HepG2 (cell line): Measurements from ENCODE around the gene SH2D5. TPM values are rescaled to one million over a fixed set of nuclear protein-coding genes. Genes with fewer than 3 reads are reported as not detected.

Experiments used
- ATAC-seq: fragments of 200-7000 bp; cut with Tn5 transposase; 3 replicates; pipeline ENCODE4 v1.9.1; 2020; ENCODE audit warnings: mild to moderate bottlenecking, moderate library complexity
- BruUV-seq: library from RNA; stranded (reverse); fragments of 400-500 nt; replicated peaks from 2 replicates; lab custom pipeline; 2021; lab: Mats Ljungman, UMichigan
- CTCF ChIA-PET: fragments of 300-600 bp; formaldehyde crosslinking; extraction: SDS; loops from one replicate; lab custom pipeline; 2021; ENCODE audit warnings: low total read pairs, inconsistent platforms, low intra/inter-chr PET ratio; lab: Yijun Ruan, JAX
- POLR2A ChIA-PET: fragments of 350-600 bp; sonication (Branson Sonifier 250); formaldehyde crosslinking; loops from one replicate; lab custom pipeline; 2020; ENCODE audit warnings: antibody characterized with exemption, inconsistent platforms; lab: Yijun Ruan, JAX
- DNase-seq: peaks from one replicate; pipeline ENCODE4 v3.0.0-alpha.2; 2015; ENCODE audit warnings: low spot score
- FAIRE-seq: peaks from 3 replicates; lab custom pipeline; 2011; peaks lifted over from hg19 to GRCh38; lab: Jason Lieb, UNC
- H2AFZ ChIP-seq: one replicate; pipeline ENCODE4 v1.6.1; 2011; ENCODE audit warnings: low read length, inconsistent platforms
- H3K27ac ChIP-seq: fragments of 300-600 bp; 3 replicates; pipeline ENCODE4 v1.8.0; 2011; ENCODE audit warnings: mixed run types, mild to moderate bottlenecking, mixed read lengths, low read length, inconsistent platforms; ENCODE audit not compliant: insufficient read depth; ENCODE audit errors: extremely low read length
- H3K27me3 ChIP-seq, 2 experiments: fragments of 200-600 bp in 1 of 2; 2 replicates in 1 of 2; 3 replicates in 1 of 2; pipeline versions ENCODE4 v1.6.0 to v1.8.0; 2011; ENCODE audit warnings: low read length in 2 of 2, mild to moderate bottlenecking in 2 of 2, moderate library complexity in 2 of 2, inconsistent platforms in 1 of 2; ENCODE audit not compliant: insufficient read depth in 2 of 2, control insufficient read depth in 1 of 2
- H3K36me3 ChIP-seq, 2 experiments: fragments of 200-600 bp in 1 of 2; replicated peaks in 1 of 2; 2 replicates in 1 of 2; 3 replicates in 1 of 2; pipeline versions ENCODE4 v1.5.1 to v1.8.0; 2011; ENCODE audit warnings: low read length in 2 of 2, inconsistent platforms in 1 of 2; ENCODE audit not compliant: insufficient read depth in 2 of 2, control insufficient read depth in 1 of 2
- H3K4me1 ChIP-seq: 2 replicates; pipeline ENCODE4 v1.5.1; 2012; ENCODE audit warnings: low read length, inconsistent platforms; ENCODE audit not compliant: insufficient read depth
- H3K4me2 ChIP-seq: 2 replicates; pipeline ENCODE4 v1.6.0; 2011; ENCODE audit warnings: low read depth, low read length, inconsistent platforms
- H3K4me3 ChIP-seq, 3 experiments: fragments of 200-600 bp in 1 of 3; sonication (generic), shearing (Covaris generic) in 1 of 3; replicated peaks in 1 of 3; 2 replicates each; pipeline ENCODE4 v1.5.1; 2011 to 2016; ENCODE audit warnings: low read length in 3 of 3, inconsistent platforms in 2 of 3, low read depth in 2 of 3, mild to moderate bottlenecking in 2 of 3, control low read depth in 1 of 3, mixed read lengths in 1 of 3; ENCODE audit not compliant: insufficient read depth in 1 of 3
- H3K79me2 ChIP-seq: one replicate; pipeline ENCODE4 v1.6.1; 2011; ENCODE audit warnings: low read length, inconsistent platforms; ENCODE audit not compliant: insufficient read depth
- H3K9ac ChIP-seq: 2 replicates; pipeline ENCODE4 v1.6.0; 2011; ENCODE audit warnings: mild to moderate bottlenecking, low read depth, low read length, inconsistent platforms; ENCODE audit not compliant: insufficient read depth
- H3K9me3 ChIP-seq: 2 replicates; pipeline ENCODE4 v1.5.1; 2012; ENCODE audit warnings: mild to moderate bottlenecking, low read length
- H4K20me1 ChIP-seq: 2 replicates; pipeline ENCODE4 v1.6.0; 2011; ENCODE audit warnings: inconsistent platforms, mild to moderate bottlenecking, low read length, moderate library complexity; ENCODE audit not compliant: insufficient read depth
- GATA4 ChIP-seq: sonication (generic); IDR thresholded peaks from 2 replicates; pipeline ENCODE4 v1.6.1; 2016; ENCODE audit warnings: antibody characterized with exemption, low read depth, borderline replicate concordance
- GZF1 ChIP-seq: sonication (generic); formaldehyde crosslinking; IDR thresholded peaks from 2 replicates; pipeline ENCODE4 v1.5.1; 2020; ENCODE audit warnings: mild to moderate bottlenecking, missing genetic modification reagents
- KMT2A ChIP-seq: sonication (generic); formaldehyde crosslinking; IDR thresholded peaks from 2 replicates; pipeline ENCODE4 v1.4.0; 2020; ENCODE audit warnings: missing genetic modification reagents
- MAFK ChIP-seq, 2 experiments: IDR thresholded peaks in 1 of 2; conservative IDR thresholded peaks in 1 of 2; 2 replicates each; pipeline ENCODE4 v1.6.1; 2011; ENCODE audit warnings: improper control_type of control experiment in 2 of 2, low read length in 2 of 2
- NBN ChIP-seq: fragments of 450-650 bp; conservative IDR thresholded peaks from 2 replicates; pipeline ENCODE4 v1.6.1; 2017
- ONECUT2 ChIP-seq: sonication (generic); formaldehyde crosslinking; IDR thresholded peaks from 2 replicates; pipeline ENCODE4 v1.4.0; 2020; ENCODE audit warnings: missing genetic modification reagents
- ZMYM4 ChIP-seq: sonication (generic); formaldehyde crosslinking; IDR thresholded peaks from 2 replicates; pipeline ENCODE4 v1.8.1; 2023; ENCODE audit warnings: mild to moderate bottlenecking, missing genetic modification reagents
- ZNF354B ChIP-seq: sonication (generic); formaldehyde crosslinking; IDR thresholded peaks from 2 replicates; pipeline ENCODE4 v1.8.0; 2022; ENCODE audit warnings: mild to moderate bottlenecking, missing genetic modification reagents
- ZNF558 ChIP-seq: sonication (generic); formaldehyde crosslinking; IDR thresholded peaks from 2 replicates; pipeline ENCODE4 v1.9.0; 2022; ENCODE audit warnings: mild to moderate bottlenecking, missing genetic modification reagents, borderline replicate concordance
- ZNF773 ChIP-seq: sonication (generic); formaldehyde crosslinking; IDR thresholded peaks from 2 replicates; pipeline ENCODE4 v1.4.0; 2020; ENCODE audit warnings: missing genetic modification reagents, borderline replicate concordance
- ZSCAN25 ChIP-seq: sonication (generic); formaldehyde crosslinking; IDR thresholded peaks from 2 replicates; pipeline ENCODE4 v1.8.0; 2022; ENCODE audit warnings: mild to moderate bottlenecking, missing genetic modification reagents
- WGBS: methylation state at CpG from one replicate; pipeline ENCODE4 v1.1.6; 2017; ENCODE audit warnings: low lambda C conversion rate; 5-methylcytosine and 5-hydroxymethylcytosine counted together
- in situ Hi-C: cut with HindIII; loops from 2 replicates; pipeline ENCODE4 v1.10.0; 2017; ENCODE audit warnings: low pct_unique_long_range_greater_than_20kb; ENCODE audit not compliant: extremely low pct_ligation_motif_present
- intact Hi-C: fragments of 100-400 bp; cut with micrococcal nuclease; formaldehyde crosslinking; loops from one replicate; pipeline ENCODE4 v1.10.0; 2022; ENCODE audit not compliant: unreplicated experiment
- polyA plus RNA-seq, 8 experiments: library from polyadenylated mRNA; depleted of rRNA in 3 of 8; stranded (reverse) in 7 of 8; unstranded in 1 of 8; fragments of >200 nt; fragmentation: Illumina TruSeq in 4 of 8; extraction: Trizol in 4 of 8; gene quantifications; 2 replicates each; pipeline versions ENCODE4 v1.2.1 to v1.2.3, GENCODE V29; 2011 to 2016; ENCODE audit warnings: low read depth in 4 of 8, missing spikeins in 1 of 8, mixed read lengths in 1 of 8; ENCODE audit not compliant: insufficient read depth in 1 of 8
- total RNA-seq, 5 experiments: library from RNA; depleted of rRNA; stranded (reverse); fragments of >200 nt; fragmentation: Illumina TruSeq; extraction: Trizol; gene quantifications; 2 replicates each; pipeline ENCODE4 v1.2.3, GENCODE V29; 2016; ENCODE audit warnings: low read depth in 1 of 5
- TF ChIP-seq, protein P1 (sequence below): sonication (generic); formaldehyde crosslinking; conservative IDR thresholded peaks from 2 replicates; pipeline ENCODE4 v1.4.0; 2020; ENCODE audit warnings: missing genetic modification reagents
- TF ChIP-seq, protein P2 (sequence below): sonication (generic); formaldehyde crosslinking; IDR thresholded peaks from 2 replicates; pipeline ENCODE4 v1.4.0; 2020; ENCODE audit warnings: low read depth, mild to moderate bottlenecking, missing genetic modification reagents

Gene SH2D5
- total and polyA plus RNA-seq, 2 of the 13 experiments (the other 11 are each of a cell fraction or from before 2014, with no cell fraction given), result 1.2 to 3.4 TPM

DNA sequence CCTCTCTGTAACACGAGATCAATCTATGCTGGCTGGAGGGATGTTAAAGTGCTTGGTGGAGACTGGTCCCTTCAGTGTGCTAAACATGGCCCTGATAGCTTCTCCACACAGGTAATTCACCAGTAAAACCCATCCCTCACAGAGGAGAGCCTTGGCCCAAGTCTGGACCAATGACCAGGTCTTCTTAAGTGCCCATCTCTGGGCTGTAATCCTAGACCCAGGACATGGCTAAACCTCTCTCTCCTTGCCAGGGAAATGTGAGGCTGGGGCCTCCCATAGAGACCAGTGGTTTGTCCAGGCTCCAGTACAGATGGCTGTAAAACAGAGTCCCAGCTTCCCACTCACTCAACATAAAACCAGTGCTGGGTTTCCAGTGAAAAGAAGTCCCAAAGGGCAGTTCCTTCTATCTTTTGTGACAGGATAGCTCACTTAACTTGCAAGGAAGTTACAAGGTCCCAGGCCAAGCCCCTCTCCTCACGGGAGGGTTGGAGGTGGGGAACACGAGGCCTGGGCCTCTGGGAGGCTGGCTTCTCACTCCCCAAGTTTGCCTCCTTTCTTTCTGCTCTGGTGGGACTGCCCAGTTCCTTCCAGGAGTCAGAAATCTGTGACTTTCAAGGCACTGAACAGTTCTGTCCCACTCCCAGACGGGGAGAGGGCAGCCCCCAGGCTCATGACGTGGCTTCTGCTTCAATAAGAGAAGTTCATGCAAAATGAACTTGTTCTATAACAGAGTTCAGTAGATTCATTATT lies 12.5 kb downstream of the SH2D5 start (continued):
- TF ChIP-seq NBN (no peak), ZNF354B (no peak), ZSCAN25 (CRISPR knock-in tag) (no peak)

DNA sequence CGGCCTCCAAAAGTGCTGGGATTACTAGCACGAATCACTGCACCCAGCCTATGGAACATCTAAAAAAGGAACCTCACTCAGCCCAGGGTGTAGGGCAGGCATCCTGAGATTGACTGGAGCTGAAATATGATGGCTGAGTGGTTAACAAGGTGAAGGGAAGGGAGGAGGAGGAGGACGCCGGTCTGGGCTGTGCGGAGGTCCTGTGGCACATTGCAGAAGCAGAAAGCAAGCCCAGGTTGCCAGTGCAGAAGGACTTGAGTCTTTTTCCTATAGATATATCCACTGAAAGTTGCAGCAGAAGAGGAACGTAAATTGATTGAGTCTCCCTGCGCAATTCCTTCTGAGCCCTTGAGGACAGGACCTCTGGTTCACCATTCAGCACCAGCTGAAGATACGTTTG lies 13.2 kb downstream of the SH2D5 start:
- H3K4me2 ChIP-seq, result no peak overlapping the region
- CTCF ChIA-PET, result no interaction called here
- WGBS, result 60% methylated on average over 8 of the region's 8 CpGs

More for the DNA sequence above, 13.2 kb downstream of the SH2D5 start:
- Histone ChIP-seq H3K27ac (no peak overlapping the region), H3K36me3 (no peaks in the 10 kb centered on the region), H3K4me1 (peaks cover 22% of the 10 kb centered on the region), H3K9ac (no peak overlapping the region), H3K4me3 (no peak overlapping the region), H3K9me3 (no peaks in the 10 kb centered on the region), H3K27me3 (peaks cover 8 to 28% of the 10 kb centered on the region in 2 experiments), H2AFZ (no peak overlapping the region), H3K79me2 (no peaks in the 10 kb centered on the region), H4K20me1 (no peaks in the 10 kb centered on the region)
- FAIRE-seq (no peak), ATAC-seq (no peak), DNase-seq (no peak)
- intact Hi-C loops, result no loop called here
- BruUV-seq, result no TSS peak
- in situ Hi-C loops, result no loop called here
- TF ChIP-seq ZMYM4 (CRISPR knock-in tag), result no peak
- no peak for TF ChIP-seq ONECUT2 (CRISPR knock-in tag)
- TF ChIP-seq, protein P1, sequence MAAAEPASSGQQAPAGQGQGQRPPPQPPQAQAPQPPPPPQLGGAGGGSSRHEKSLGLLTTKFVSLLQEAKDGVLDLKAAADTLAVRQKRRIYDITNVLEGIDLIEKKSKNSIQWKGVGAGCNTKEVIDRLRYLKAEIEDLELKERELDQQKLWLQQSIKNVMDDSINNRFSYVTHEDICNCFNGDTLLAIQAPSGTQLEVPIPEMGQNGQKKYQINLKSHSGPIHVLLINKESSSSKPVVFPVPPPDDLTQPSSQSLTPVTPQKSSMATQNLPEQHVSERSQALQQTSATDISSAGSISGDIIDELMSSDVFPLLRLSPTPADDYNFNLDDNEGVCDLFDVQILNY (CRISPR knock-in tag), result no peak
- no peak for TF ChIP-seq GZF1
- TF ChIP-seq KMT2A, result no peak
- no peak for TF ChIP-seq MAFK (conservative IDR thresholded peaks at IDR 0.05 in 1 of 2, IDR thresholded peaks at IDR 0.05 in 1 of 2; ENCODE audit: low read length in 2 of 2)
- TF ChIP-seq ZNF773, result no peak
- TF ChIP-seq, protein P2, sequence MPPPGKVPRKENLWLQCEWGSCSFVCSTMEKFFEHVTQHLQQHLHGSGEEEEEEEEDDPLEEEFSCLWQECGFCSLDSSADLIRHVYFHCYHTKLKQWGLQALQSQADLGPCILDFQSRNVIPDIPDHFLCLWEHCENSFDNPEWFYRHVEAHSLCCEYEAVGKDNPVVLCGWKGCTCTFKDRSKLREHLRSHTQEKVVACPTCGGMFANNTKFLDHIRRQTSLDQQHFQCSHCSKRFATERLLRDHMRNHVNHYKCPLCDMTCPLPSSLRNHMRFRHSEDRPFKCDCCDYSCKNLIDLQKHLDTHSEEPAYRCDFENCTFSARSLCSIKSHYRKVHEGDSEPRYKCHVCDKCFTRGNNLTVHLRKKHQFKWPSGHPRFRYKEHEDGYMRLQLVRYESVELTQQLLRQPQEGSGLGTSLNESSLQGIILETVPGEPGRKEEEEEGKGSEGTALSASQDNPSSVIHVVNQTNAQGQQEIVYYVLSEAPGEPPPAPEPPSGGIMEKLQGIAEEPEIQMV (CRISPR knock-in tag), result no peak
- TF ChIP-seq ZNF558 (CRISPR knock-in tag), result no peak
- TF ChIP-seq GATA4, result no peak
- POLR2A ChIA-PET, result no interaction called here
